OCI-LY3 (cell line): ENCODE measurements around the gene RNF2.

Experiments used
- EZH2phosphoT487 ChIP-seq: fragments of 200-600 bp; shearing (Covaris generic); IDR thresholded peaks from 2 replicates; pipeline ENCODE4 v1.6.1; 2018; ENCODE audit warnings: antibody characterized with exemption, mixed run types, low read depth
- TF ChIP-seq, protein P1 (sequence below): fragments of 200-600, 300-600 bp; sonication (generic); IDR thresholded peaks from 2 replicates; pipeline ENCODE4 v1.5.1; 2014; ENCODE audit warnings: antibody characterized with exemption, low read length, low read depth

DNA sequence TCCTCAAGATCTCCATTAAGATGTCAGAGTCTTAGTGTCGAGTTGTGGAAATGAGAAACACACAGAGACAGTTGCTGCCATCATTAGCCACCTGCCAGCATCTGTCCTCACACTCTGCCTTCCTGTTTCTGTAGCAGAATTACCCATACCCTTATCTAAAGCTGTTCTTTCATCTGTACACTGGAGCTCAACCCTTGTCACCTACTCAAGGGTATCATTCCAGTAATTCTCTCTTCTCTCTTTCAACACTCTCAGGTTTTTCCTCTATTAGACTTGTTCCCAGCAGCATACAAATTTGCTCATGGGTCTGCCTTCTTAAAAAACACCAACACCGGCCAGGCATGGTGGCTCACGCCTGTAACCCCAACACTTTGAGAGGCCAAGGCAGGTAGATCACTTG lies 27.4 kb upstream of the RNF2 start:
- TF ChIP-seq, protein P1, sequence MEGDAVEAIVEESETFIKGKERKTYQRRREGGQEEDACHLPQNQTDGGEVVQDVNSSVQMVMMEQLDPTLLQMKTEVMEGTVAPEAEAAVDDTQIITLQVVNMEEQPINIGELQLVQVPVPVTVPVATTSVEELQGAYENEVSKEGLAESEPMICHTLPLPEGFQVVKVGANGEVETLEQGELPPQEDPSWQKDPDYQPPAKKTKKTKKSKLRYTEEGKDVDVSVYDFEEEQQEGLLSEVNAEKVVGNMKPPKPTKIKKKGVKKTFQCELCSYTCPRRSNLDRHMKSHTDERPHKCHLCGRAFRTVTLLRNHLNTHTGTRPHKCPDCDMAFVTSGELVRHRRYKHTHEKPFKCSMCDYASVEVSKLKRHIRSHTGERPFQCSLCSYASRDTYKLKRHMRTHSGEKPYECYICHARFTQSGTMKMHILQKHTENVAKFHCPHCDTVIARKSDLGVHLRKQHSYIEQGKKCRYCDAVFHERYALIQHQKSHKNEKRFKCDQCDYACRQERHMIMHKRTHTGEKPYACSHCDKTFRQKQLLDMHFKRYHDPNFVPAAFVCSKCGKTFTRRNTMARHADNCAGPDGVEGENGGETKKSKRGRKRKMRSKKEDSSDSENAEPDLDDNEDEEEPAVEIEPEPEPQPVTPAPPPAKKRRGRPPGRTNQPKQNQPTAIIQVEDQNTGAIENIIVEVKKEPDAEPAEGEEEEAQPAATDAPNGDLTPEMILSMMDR: no peak
- TF ChIP-seq EZH2phosphoT487: no peak
